Fibroblast of the aortic adventitia (primary cell): Measurements from ENCODE around the gene GLI2. TPM values are rescaled to one million over a fixed set of nuclear protein-coding genes. Genes with fewer than 3 reads are reported as not detected.

Experiments used
- DNase-seq: peaks from one replicate; pipeline ENCODE4 v3.0.0-alpha.2; 2010; ENCODE audit warnings: low read depth
- H3K4me3 ChIP-seq: 2 replicates; pipeline ENCODE4 v1.5.1; 2011; ENCODE audit warnings: low read depth, mild to moderate bottlenecking, control low read depth, low read length, moderate library complexity
- total RNA-seq: library from RNA; depleted of rRNA; stranded (reverse); fragments of >200 nt; gene quantifications from 2 replicates; pipeline ENCODE4 v1.2.3, GENCODE V29; 2012; ENCODE audit warnings: low replicate concordance
- TF ChIP-seq, protein P1 (sequence below): IDR thresholded peaks from 2 replicates; pipeline ENCODE4 v1.5.1; 2011; ENCODE audit warnings: mild to moderate bottlenecking, low read length, control low read depth, inconsistent platforms; ENCODE audit not compliant: insufficient read depth

GLI2 gene
- 1.9 and 5.3 TPM in 2 replicates for total RNA-seq

DNA sequence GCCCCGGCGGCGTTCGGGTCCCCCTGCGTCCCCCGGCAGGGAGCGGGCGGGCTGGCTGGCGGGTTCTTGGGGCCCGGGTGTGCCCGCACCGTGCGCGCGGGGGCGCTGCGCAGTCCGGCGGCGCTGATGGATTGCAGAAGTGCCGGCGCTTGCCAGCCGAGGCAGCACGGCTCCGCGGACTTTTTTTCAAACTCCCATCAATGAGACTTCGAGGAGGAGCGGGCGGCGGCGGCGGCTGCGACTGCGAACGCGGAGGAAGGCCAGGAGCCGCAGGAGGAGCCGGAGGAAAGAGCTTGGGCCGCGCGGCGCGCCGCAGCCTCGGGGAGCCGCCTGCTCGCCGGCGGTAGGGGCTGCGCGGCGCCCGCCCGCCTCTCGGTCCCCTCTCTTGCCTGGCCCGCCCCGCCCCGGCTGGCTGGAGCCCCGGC, at the start of gene GLI2:
Gene GLI2, plus strand, starts transcription at position 123 of the 425 bp plus-strand sequence. CDS start 61,453 bp downstream, outside the sequence.
- peak within 1 kb of the TSS; percentile 82 for H3K4me3 ChIP-seq
- peak; percentile 89 for DNase-seq
- TF ChIP-seq, protein P1, sequence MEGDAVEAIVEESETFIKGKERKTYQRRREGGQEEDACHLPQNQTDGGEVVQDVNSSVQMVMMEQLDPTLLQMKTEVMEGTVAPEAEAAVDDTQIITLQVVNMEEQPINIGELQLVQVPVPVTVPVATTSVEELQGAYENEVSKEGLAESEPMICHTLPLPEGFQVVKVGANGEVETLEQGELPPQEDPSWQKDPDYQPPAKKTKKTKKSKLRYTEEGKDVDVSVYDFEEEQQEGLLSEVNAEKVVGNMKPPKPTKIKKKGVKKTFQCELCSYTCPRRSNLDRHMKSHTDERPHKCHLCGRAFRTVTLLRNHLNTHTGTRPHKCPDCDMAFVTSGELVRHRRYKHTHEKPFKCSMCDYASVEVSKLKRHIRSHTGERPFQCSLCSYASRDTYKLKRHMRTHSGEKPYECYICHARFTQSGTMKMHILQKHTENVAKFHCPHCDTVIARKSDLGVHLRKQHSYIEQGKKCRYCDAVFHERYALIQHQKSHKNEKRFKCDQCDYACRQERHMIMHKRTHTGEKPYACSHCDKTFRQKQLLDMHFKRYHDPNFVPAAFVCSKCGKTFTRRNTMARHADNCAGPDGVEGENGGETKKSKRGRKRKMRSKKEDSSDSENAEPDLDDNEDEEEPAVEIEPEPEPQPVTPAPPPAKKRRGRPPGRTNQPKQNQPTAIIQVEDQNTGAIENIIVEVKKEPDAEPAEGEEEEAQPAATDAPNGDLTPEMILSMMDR = peak; percentile 56

DNA sequence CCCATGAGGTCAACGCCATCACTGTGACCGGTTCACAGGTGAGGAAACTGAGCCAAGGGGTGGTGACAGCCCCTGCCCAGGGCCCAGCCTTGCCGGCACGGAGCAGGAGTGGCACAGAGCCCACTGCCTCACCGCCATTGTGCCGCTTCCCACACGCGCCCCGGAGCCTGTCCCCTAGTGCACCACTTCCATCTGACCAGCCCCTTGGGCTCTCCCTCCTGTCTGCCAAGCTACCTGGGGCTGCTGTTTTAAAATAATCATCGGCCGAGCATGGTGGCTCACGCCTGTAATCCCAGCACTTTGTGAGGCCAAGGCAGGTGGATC, 49.7 kb upstream of the GLI2 start:
- H3K4me3 ChIP-seq = no peak overlapping the region
- DNase-seq = no peak
- TF ChIP-seq, protein P1 = no peak

DNA sequence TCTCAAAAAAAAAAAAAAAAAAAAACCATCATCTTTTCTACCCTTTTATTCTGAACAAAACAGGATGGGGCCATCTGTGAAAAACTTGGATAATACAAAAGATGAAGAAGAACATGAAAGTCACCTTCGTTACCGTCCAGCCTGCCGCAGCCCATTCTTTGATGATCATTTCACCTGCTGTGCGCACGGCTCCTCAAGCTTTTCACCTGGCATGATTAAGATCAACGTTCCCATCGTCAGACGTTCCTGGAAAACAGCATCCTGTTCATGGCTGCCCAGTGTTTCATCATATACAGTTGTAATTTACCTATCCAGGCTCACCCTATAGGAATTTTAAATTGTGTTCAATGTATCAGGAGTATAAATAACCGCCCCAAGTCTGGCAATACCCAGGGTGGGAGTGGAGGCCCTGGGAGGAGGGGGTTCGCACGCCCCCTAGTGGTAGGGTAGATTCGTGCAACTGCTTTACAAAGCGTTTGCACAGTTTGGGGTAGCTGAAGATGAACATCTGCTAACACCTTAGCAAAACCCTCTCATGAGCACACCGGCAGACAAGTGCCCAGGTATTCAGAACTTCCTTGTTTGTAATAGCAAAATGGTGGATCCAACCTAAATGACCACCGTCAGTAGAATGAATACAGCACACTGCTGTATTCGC, 49.0 kb upstream of the GLI2 start:
- TF ChIP-seq, protein P1 = peak; percentile 41
- no peak for DNase-seq
- H3K4me3 ChIP-seq = no peak overlapping the region

DNA sequence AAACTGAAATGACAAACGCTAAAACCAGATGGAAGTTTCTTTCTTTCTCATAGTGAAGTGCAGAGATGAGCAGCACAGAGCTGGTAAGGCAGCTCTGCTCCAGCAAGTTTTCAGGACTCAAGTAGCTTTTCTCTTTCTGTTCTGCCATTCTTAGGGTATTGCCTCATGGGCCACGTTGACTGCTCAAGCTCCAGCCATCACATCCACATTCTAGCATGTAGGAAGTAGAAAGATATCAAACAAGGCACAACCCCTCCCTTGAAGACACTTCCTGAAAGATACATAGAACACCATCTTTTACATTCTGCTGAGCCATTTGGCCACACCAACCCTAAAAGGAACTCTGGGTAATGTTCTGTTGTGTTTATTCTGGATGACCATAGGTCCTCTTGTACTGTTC, 48.5 kb upstream of the GLI2 start:
- no peak overlapping the region for H3K4me3 ChIP-seq
- no peak for DNase-seq
- TF ChIP-seq, protein P1 = no peak

DNA sequence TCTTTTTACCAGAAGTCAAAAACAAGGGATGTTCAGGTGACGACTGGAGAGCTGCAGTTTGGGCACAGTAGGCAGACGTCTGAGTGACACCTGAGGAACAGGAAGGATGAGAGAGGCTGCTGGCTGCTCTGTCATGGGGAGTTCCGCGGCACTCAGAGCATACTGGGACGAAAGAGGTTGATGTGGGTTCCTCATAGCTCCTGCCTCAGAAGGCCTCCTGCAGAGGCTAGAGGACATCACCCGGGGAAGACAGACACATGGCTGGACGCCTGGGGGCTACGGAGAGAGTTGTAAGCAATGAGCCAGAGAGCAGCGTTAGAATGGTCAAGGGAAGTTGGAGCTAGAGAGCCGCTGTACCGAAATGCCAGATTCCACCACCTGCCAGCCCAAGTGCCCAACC, 45.1 kb upstream of the GLI2 start:
- TF ChIP-seq, protein P1 = no peak
- no peak overlapping the region for H3K4me3 ChIP-seq
- no peak for DNase-seq

DNA sequence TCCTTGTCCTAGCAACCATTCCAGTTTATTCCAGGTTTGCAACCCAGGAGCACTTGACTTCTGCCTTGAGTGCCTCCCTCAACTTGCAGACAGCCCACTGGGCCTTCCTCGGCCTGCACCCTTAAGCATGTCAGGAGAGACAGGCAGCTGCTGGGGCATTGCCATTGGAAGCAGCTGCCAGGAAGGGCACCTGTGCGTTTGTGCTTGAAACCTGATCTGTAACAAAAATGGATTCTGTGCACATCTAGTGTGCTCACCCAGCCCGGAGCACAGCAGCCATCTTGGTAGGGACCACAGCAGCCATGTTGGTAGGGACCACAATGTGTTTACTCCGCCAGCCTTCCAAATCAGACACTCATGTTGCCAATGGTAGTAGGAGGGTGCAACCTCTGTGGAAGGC, 44.3 kb upstream of the GLI2 start:
- DNase-seq = no peak
- no peak overlapping the region for H3K4me3 ChIP-seq
- TF ChIP-seq, protein P1 = no peak

DNA sequence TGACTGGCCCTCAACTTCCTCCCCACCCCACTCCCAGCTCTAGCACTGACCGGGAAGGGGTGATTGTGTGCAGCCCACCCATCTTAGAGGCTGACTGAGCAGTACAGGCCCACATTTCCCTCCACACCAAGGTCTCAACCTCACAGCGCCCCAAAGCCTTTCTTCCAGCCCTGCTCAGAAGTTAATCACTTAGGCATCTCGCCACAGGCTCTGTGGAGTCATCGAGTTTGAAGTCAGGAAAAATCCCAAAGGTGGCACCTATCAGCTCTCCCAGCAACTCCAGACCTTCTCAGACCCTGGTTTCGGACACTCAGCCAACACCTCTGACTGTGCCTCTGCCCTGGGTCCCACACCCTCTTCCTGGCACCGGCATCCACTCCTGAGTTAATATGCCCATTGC, 43.0 kb upstream of the GLI2 start:
- DNase-seq = no peak

More for the DNA sequence above, 43.0 kb upstream of the GLI2 start:
- TF ChIP-seq, protein P1 = no peak
- H3K4me3 ChIP-seq = no peak overlapping the region
